CD4-positive, CD25-positive, alpha-beta regulatory T cell (primary cell): Measurements from ENCODE around the gene CRTC1. TPM values are rescaled to one million over a fixed set of nuclear protein-coding genes. Genes with fewer than 3 reads are reported as not detected.
"Not testable (repeated sequence)": the region's sequence is repeated elsewhere in the genome, so short reads cannot be mapped to it uniquely, and the experiment has no call there.

Source experiments
- ATAC-seq, 2 donors: fragments of 150-1000 bp; cut with Tn5 transposase; one replicate each; pipeline ENCODE4 v1.10.0; 2021; ENCODE audit warnings: low read depth in 2 of 2, moderate number of reproducible peaks in 2 of 2, moderate library complexity in 1 of 2
- DNase-seq, 3 donors: peaks; one replicate each; pipeline versions ENCODE4 v3.0.0 to v3.0.0-alpha.2; 2012 to 2022; ENCODE audit warnings: mixed read lengths in 1 of 3
- H3K27ac ChIP-seq: one replicate; pipeline ENCODE4 v1.7.0; 2013; ENCODE audit warnings: mild to moderate bottlenecking, low read length; ENCODE audit not compliant: insufficient read depth, poor library complexity, severe bottlenecking
- H3K27me3 ChIP-seq: one replicate; pipeline ENCODE4 v1.7.0; 2013; ENCODE audit warnings: low read length; ENCODE audit not compliant: control insufficient read depth, insufficient read depth
- H3K36me3 ChIP-seq: one replicate; pipeline ENCODE4 v1.7.0; 2013; ENCODE audit warnings: mild to moderate bottlenecking, low read length, moderate library complexity; ENCODE audit not compliant: control insufficient read depth, insufficient read depth
- H3K4me1 ChIP-seq: 2 replicates; pipeline ENCODE4 v1.7.0; 2013; ENCODE audit warnings: mild to moderate bottlenecking, low read length; ENCODE audit not compliant: insufficient read depth, control insufficient read depth, poor library complexity, severe bottlenecking
- H3K4me3 ChIP-seq: one replicate; pipeline ENCODE4 v1.7.0; 2013; ENCODE audit warnings: low read depth, mild to moderate bottlenecking, low read length, moderate library complexity
- H3K9me3 ChIP-seq, 2 experiments: 1 replicate in 1 of 2; 2 replicates in 1 of 2; pipeline ENCODE4 v1.7.0; 2013; ENCODE audit warnings: low read length in 2 of 2, mild to moderate bottlenecking in 1 of 2, moderate library complexity in 1 of 2; ENCODE audit not compliant: control insufficient read depth in 2 of 2
- H3K27ac Mint-ChIP-seq, 3 donors: one replicate each; pipeline ENCODE4 v1.8.0; 2020 to 2022; ENCODE audit warnings: mild to moderate bottlenecking in 3 of 3, mixed read lengths in 3 of 3, moderate library complexity in 2 of 3
- H3K27me3 Mint-ChIP-seq: one replicate; pipeline ENCODE4 v1.8.0; 2022; ENCODE audit warnings: mild to moderate bottlenecking, mixed read lengths
- H3K36me3 Mint-ChIP-seq: one replicate; pipeline ENCODE4 v1.8.0; 2020; ENCODE audit warnings: mixed read lengths
- H3K4me1 Mint-ChIP-seq, 4 donors: one replicate each; pipeline ENCODE4 v1.8.0; 2020 to 2022; ENCODE audit warnings: mixed read lengths in 4 of 4, mild to moderate bottlenecking in 1 of 4
- H3K4me3 Mint-ChIP-seq, 4 donors: one replicate each; pipeline ENCODE4 v1.8.0; 2020 to 2022; ENCODE audit warnings: mild to moderate bottlenecking in 4 of 4, mixed read lengths in 4 of 4, moderate library complexity in 3 of 4
- H3K9me3 Mint-ChIP-seq, 7 donors: one replicate each; pipeline ENCODE4 v1.8.0; 2020 to 2022; ENCODE audit warnings: mixed read lengths in 7 of 7, mild to moderate bottlenecking in 3 of 7, moderate library complexity in 2 of 7
- polyA plus RNA-seq, 4 donors: library from polyadenylated mRNA; unstranded; fragments of 300-500 nt; fragmentation: Illumina TruSeq; gene quantifications; one replicate each; pipeline ENCODE4 v1.2.3, GENCODE V29; 2021
- total RNA-seq: library from RNA; stranded (reverse); gene quantifications from one replicate; pipeline ENCODE4 v1.2.3, GENCODE V29; 2022

The CRTC1 gene
- total and polyA plus RNA-seq, 5 donors from 2014 or later, result 0.47 to 20.2 (median 1.1) TPM

DNA sequence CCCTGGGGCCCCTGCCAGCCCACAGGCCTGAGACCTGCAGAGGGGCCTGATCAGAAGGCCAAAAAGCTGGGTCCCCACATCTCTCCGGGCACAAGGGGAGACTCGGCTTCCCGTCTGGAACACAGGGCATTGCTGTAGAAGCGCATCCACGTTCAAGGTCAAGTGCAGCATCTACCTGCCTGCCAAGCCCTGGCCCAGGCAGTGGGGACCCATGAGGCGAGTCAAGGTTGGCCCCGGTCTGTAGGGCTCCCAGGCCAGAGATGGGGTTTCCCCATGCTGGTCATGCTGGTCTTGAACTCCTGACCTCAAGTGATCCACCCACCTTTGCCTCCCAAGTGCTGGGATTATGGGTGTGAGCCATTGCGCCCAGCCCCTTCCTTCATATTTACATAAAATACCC, 121.2 kb downstream of the CRTC1 start:
- Histone ChIP-seq H3K27me3 (peaks cover 5% of the 10 kb centered on the region), H3K4me1 (no peaks in the 10 kb centered on the region), H3K4me3 (no peak overlapping the region), H3K27ac (no peak overlapping the region), H3K36me3 (no peaks in the 10 kb centered on the region), H3K9me3 (no peaks in the 10 kb centered on the region)
- no peak overlapping the region for H3K27ac Mint-ChIP-seq
- no peak for DNase-seq
- no peak for ATAC-seq
- H3K9me3 Mint-ChIP-seq, result no peaks in the 10 kb centered on the region
- H3K4me3 Mint-ChIP-seq, result no peak overlapping the region
- H3K36me3 Mint-ChIP-seq, result peaks cover 5% of the 10 kb centered on the region
- peaks cover 0 to 6% (median 0%) of the 10 kb centered on the region in 4 donors for H3K4me1 Mint-ChIP-seq
- peaks cover 20% of the 10 kb centered on the region for H3K27me3 Mint-ChIP-seq

DNA sequence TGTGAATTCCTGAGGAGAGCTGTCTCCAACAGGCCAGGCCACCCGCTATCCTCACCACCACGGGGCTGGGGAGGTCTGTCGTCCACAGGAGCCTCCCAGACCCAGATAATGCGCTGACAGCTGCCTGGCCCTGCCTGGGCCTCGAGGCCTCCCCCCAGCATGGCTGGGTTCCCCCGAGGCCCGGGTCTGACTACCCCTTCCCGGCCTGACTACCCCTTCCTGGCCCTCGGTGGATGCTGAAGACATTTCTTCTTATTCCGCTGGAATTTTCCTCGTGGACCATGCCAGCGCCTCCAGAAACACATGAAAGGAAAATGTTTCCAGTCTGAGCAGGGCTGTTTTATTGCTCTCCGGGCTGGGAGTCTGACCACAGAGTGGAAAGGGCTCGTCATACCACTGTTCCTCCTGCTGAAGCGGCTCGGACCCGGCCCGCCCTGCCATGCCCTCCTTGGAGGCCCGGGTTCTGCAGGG, 124.4 kb downstream of the CRTC1 start:
- Mint-ChIP-seq H3K27ac (no peak overlapping the region), H3K4me3 (no peak overlapping the region), H3K9me3 (no peaks in the 10 kb centered on the region), H3K27me3 (peaks cover 25% of the 10 kb centered on the region), H3K36me3 (peaks cover 5% of the 10 kb centered on the region), H3K4me1 (peaks cover 0 to 6% (median 0%) of the 10 kb centered on the region in 4 donors)
- no peaks in the 10 kb centered on the region for H3K9me3 ChIP-seq
- H3K4me3 ChIP-seq, result no peak overlapping the region
- H3K36me3 ChIP-seq, result no peaks in the 10 kb centered on the region
- no peaks in the 10 kb centered on the region for H3K27me3 ChIP-seq
- no peak overlapping the region for H3K27ac ChIP-seq
- H3K4me1 ChIP-seq, result no peaks in the 10 kb centered on the region
- DNase-seq (no peak), ATAC-seq (no peak)

DNA sequence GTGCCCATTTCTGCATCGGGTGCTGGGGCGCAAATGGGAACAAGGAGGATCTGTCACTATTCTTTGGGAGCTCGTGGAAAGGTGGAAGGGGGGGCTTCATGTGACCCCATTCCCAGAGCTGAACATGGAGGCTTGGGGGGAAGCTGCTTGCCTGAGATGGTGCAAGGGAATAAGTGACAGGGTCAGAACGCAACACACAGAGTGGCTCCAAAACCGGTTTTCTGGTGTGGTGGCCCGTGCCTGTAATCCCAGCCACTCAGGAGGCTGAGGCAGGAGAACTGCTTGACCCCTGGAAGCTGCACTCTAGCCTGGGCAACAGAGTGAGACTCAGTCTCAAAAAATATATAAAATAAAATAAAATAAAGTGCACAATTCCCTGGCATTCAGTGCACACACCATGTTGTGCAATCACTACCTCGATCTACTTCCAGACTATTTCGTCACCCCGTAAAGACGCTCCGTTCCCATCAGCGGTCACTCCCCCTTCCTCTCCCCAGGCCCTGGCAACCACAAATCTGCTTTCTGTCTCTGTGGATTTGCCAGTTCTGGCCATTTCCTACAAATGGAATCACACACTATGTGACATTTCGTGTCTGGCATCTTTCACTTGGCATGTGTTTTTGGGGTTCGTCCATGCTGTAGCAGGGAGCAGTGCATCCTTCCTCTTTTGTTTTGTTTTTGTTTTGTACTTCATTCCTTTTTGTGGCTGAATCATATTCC, 125.8 kb downstream of the CRTC1 start:
- H3K27me3 Mint-ChIP-seq, result peaks cover 19% of the 10 kb centered on the region
- no peak for DNase-seq
- no peak overlapping the region for H3K27ac Mint-ChIP-seq
- Histone ChIP-seq H3K36me3 (no peaks in the 10 kb centered on the region), H3K27ac (no peak overlapping the region), H3K4me1 (no peaks in the 10 kb centered on the region), H3K27me3 (no peaks in the 10 kb centered on the region), H3K9me3 (no peaks in the 10 kb centered on the region), H3K4me3 (no peak overlapping the region)
- no peak overlapping the region for H3K4me3 Mint-ChIP-seq
- ATAC-seq, result no peak
- peaks cover 0 to 6% (median 0%) of the 10 kb centered on the region in 4 donors for H3K4me1 Mint-ChIP-seq
- H3K36me3 Mint-ChIP-seq, result no peaks in the 10 kb centered on the region
- H3K9me3 Mint-ChIP-seq, result peaks cover 0 to 1% (median 0%) of the 10 kb centered on the region in 7 donors

DNA sequence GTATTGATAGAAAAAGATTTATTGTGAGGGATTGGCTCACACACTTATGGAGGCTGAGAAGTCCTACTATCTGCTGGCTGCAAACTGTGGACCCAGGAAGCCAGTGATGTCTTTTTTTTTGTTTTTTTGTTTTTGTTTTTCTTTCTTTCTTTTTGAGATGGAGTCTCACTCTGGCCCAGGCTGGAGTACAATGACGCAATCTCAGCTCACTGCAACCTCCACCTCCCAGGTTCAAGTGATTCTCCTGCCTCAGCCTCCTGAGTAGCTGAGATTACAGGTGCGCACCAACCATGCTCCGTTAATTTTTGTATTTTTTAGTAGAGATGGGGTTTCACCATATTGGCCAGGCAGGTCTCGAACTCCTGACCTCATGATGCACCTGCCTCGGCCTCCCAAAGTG, 128.2 kb downstream of the CRTC1 start:
- not testable (repeated sequence) for H3K4me3 Mint-ChIP-seq, H3K27me3 ChIP-seq, H3K9me3 Mint-ChIP-seq, H3K4me1 ChIP-seq, H3K36me3 Mint-ChIP-seq, DNase-seq, H3K27ac ChIP-seq, H3K4me3 ChIP-seq, H3K4me1 Mint-ChIP-seq, H3K9me3 ChIP-seq, H3K27ac Mint-ChIP-seq, H3K36me3 ChIP-seq, ATAC-seq
- H3K27me3 Mint-ChIP-seq, result peaks cover 24% of the 10 kb centered on the region

DNA sequence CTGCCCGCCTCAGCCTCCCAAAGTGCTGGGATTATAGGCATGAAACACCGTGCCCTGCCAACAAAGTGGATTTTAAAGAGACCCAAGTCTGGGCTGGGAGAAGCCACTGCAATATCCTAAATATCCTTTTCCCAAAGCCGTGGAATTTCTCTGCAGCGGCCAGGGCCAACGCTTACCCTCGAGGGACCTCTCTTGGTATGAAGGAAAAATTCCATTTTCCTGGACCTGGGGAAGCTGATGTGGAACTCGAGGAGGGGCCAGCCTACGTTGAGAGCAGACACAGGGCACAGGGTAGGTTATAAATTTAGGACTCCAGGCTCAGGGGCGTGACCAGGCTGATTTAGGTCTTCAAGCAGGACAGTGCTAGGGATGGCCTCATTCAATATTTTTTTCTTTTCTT, 130.6 kb downstream of the CRTC1 start:
- peaks cover 0 to 3% (median 0%) of the 10 kb centered on the region in 4 donors for H3K4me1 Mint-ChIP-seq
- Histone ChIP-seq H3K36me3 (no peaks in the 10 kb centered on the region), H3K4me1 (no peaks in the 10 kb centered on the region), H3K27ac (no peak overlapping the region), H3K9me3 (no peaks in the 10 kb centered on the region), H3K27me3 (no peaks in the 10 kb centered on the region), H3K4me3 (no peak overlapping the region)
- ATAC-seq (no peak), DNase-seq (no peak)
- no peak overlapping the region for H3K27ac Mint-ChIP-seq
- H3K36me3 Mint-ChIP-seq, result no peaks in the 10 kb centered on the region
- peaks cover 0 to 1% (median 0%) of the 10 kb centered on the region in 7 donors for H3K9me3 Mint-ChIP-seq
- peak overlapping the region in 1 of 4 donors; percentile 43 for H3K4me3 Mint-ChIP-seq
- H3K27me3 Mint-ChIP-seq, result peaks cover 20% of the 10 kb centered on the region

DNA sequence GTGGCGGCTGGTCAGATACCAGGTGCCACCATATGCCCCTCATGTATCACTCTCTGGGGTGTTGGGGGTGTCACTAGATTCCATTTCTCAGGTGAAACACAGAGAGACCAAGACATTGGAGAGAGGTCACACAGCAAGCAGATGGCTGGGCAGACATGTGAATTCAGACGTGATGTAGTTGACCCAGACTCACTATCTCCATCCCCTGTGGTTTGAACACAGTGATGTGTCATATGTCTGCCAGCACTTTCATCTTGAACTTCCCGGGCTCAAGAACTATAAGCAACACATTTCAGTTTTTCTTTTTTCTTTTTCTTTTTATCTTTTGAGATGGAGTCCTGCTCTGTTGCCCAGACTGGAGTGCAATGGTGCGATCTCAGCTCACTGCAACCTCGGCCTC, 132.2 kb downstream of the CRTC1 start:
- Mint-ChIP-seq H3K4me1 (no peaks in the 10 kb centered on the region), H3K27me3 (peaks cover 11% of the 10 kb centered on the region), H3K36me3 (no peaks in the 10 kb centered on the region), H3K27ac (no peak overlapping the region), H3K4me3 (no peak overlapping the region), H3K9me3 (peaks cover 0 to 1% (median 0%) of the 10 kb centered on the region in 7 donors)
- Histone ChIP-seq H3K9me3 (no peaks in the 10 kb centered on the region), H3K36me3 (no peaks in the 10 kb centered on the region), H3K27me3 (no peaks in the 10 kb centered on the region), H3K4me3 (no peak overlapping the region), H3K27ac (no peak overlapping the region), H3K4me1 (no peaks in the 10 kb centered on the region)
- ATAC-seq, result no peak
- no peak for DNase-seq

DNA sequence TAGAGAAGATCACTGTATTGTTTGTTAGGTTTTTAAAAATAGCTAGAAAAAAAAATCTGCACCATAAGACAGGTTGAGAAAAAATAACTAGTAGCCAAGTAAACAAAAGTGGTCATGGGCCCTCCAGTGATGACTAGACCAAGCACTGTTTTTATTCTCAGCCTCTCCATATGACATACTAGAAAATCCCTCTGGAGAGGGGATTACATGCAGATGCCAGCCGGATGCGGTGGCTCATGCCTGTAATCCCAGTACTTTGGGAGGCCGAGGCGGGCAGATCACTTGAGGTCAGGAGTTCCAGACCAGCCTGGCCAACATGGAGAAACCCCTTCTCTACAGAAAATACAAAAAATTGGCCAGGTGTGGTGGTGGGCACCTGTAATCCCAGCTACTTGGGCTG, 133.2 kb downstream of the CRTC1 start:
- H3K9me3 Mint-ChIP-seq, H3K36me3 ChIP-seq, H3K27me3 ChIP-seq, H3K9me3 ChIP-seq, H3K4me3 ChIP-seq, H3K27ac ChIP-seq, H3K36me3 Mint-ChIP-seq, ATAC-seq, H3K27me3 Mint-ChIP-seq, H3K4me1 ChIP-seq, H3K4me1 Mint-ChIP-seq, DNase-seq, H3K4me3 Mint-ChIP-seq, H3K27ac Mint-ChIP-seq: not testable (repeated sequence)

DNA sequence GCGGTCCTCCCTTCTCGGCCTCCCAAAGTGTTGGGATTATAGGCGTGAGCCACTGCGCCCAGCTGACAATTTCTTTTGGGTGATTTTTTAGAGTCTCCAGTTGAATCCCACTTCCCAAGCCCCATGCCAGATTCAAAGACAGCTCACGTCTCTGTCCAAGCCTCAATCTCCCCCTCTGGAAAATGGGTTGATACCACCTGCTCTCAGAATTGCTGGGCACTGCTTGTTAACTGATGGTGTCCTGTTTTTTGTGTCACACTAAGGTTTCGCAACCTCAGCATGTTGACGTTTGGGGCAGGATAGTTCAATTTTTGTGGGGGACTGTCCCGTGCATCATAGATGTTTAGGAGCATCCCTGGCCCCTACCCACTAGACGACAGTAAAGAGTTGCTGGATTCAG, 134.1 kb downstream of the CRTC1 start:
- H3K27me3 ChIP-seq, result no peaks in the 10 kb centered on the region
- no peak overlapping the region for H3K4me3 ChIP-seq
- no peak overlapping the region for H3K27ac Mint-ChIP-seq
- H3K4me3 Mint-ChIP-seq, result no peak overlapping the region
- peaks cover 6% of the 10 kb centered on the region for H3K27me3 Mint-ChIP-seq
- DNase-seq, result no peak
- no peaks in the 10 kb centered on the region for H3K4me1 ChIP-seq
- H3K9me3 Mint-ChIP-seq, result peaks cover 0 to 1% (median 0%) of the 10 kb centered on the region in 7 donors
- H3K36me3 Mint-ChIP-seq, result no peaks in the 10 kb centered on the region
- no peak overlapping the region for H3K27ac ChIP-seq
- no peak for ATAC-seq
- no peaks in the 10 kb centered on the region for H3K36me3 ChIP-seq
- no peaks in the 10 kb centered on the region for H3K9me3 ChIP-seq
- H3K4me1 Mint-ChIP-seq, result no peaks in the 10 kb centered on the region
